NT2/D1 (cell line): Measurements from ENCODE around the gene CAMK2N2.

Source experiments
- SUZ12 ChIP-seq: IDR thresholded peaks from 2 replicates; pipeline ENCODE4 v1.6.1; 2011; ENCODE audit not compliant: insufficient read length, insufficient read depth; ENCODE audit errors: extremely low read depth
- ZNF274 ChIP-seq: IDR thresholded peaks from 2 replicates; pipeline ENCODE4 v1.6.1; 2011; ENCODE audit warnings: mild to moderate bottlenecking, low read depth, low read length

DNA sequence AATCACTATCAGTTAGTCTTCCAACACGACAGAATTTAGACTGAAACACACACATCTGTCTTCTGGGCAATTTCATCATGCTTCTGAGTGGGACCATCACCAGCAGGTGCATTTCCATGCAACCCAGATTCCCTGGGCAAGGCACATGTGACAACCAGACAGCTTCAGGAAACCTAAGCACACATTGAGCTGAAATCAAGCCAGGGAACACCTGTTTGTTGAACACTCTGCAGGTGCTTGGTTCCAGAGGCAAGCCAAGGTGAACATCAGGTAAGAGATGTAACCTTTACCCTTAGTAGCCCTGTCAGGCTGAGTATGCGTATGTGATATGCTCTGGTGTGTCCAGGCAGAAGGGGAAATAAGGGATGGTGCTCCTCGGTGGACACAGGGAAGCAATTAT is 34.4 kb upstream of the CAMK2N2 start:
- TF ChIP-seq SUZ12 = no peak
- TF ChIP-seq ZNF274 = no peak
